ENCODE results near the gene MLF2. TPM values are rescaled to one million over a fixed set of nuclear protein-coding genes. Genes with fewer than 3 reads are reported as not detected.

Gene MLF2
- total RNA-seq, 1 experiment from 2014 or later, result 244 TPM

- Histone ChIP-seq H3K9ac (ENCODE audit: extremely low read depth, insufficient read length, low read length) (no peak overlapping the region), H2BK20ac (ENCODE audit: low read depth, low read length, poor library complexity, severe bottlenecking) (no peak overlapping the region), H3K14ac (ENCODE audit: insufficient read depth, low read length) (no peak overlapping the region), H4K20me1 (ENCODE audit: control insufficient read depth, insufficient read depth, insufficient read length) (no peaks in the 10 kb centered on the region), H3K56ac (ENCODE audit: insufficient read length, low read depth, low read length) (no peak overlapping the region), H2BK5ac (ENCODE audit: insufficient read length, low read length) (no peak overlapping the region), H3K79me2 (ENCODE audit: insufficient read depth, low read length) (no peaks in the 10 kb centered on the region), H3K18ac (ENCODE audit: insufficient read length, low read depth, low read length) (no peak overlapping the region), H2AK5ac (ENCODE audit: insufficient read length, low read length) (no peak overlapping the region), H3K4me2 (ENCODE audit: insufficient read depth, insufficient read length, low read length) (no peak overlapping the region), H2BK120ac (ENCODE audit: low read depth, low read length, poor library complexity, severe bottlenecking) (no peak overlapping the region), H2BK12ac (ENCODE audit: insufficient read length, low read depth, low read length) (no peak overlapping the region), H3K4me1 (ENCODE audit: insufficient read depth, low read length) (no peaks in the 10 kb centered on the region; the same call in 1 of the 2 replicates), H4K91ac (ENCODE audit: insufficient read length, low read depth, low read length) (no peak overlapping the region), H4K5ac (ENCODE audit: insufficient read length, low read depth, low read length) (no peak overlapping the region), H3T11ph (ENCODE audit: low read length) (no peak overlapping the region), H3K9me3 (ENCODE audit: control insufficient read depth, low read depth, low read length) (no peaks in the 10 kb centered on the region), H3K23ac (ENCODE audit: insufficient read length, low read depth, low read length) (no peak overlapping the region), H4K8ac (replicated peaks; ENCODE audit: insufficient read length, low read depth, low read length) (no peak overlapping the region), H3K23me2 (ENCODE audit: insufficient read length, low read depth, low read length, poor library complexity, severe bottlenecking) (peaks cover 9% of the 10 kb centered on the region), H3K4ac (ENCODE audit: low read depth, low read length) (no peak overlapping the region), H3K27ac (ENCODE audit: insufficient read length, low read depth, low read length) (no peak overlapping the region), H3K27me3 (ENCODE audit: insufficient read depth, low read length) (no peaks in the 10 kb centered on the region), H2AFZ (ENCODE audit: low read length) (no peak overlapping the region), H3K79me1 (ENCODE audit: insufficient read depth, low read depth, low read length, poor library complexity, severe bottlenecking) (no peaks in the 10 kb centered on the region), H2BK15ac (ENCODE audit: low read depth, low read length) (no peak overlapping the region)
- Mint-ChIP-seq H3K27me3 (ENCODE audit: low read depth) (peaks cover 4% of the 10 kb centered on the region), H3K4me1 (peaks cover 8 to 19% of the 10 kb centered on the region in 2 experiments), H3K9me3 (no peaks in the 10 kb centered on the region), H3K36me3 (ENCODE audit: insufficient read depth in 1 of 3, low read depth in 3 of 3) (peaks cover 9 to 39% (median 25%) of the 10 kb centered on the region in 3 experiments; a peak in 6 of 7 replicates), H3K27ac (no peak overlapping the region; a peak in 1 of 7 replicates), H3K4me3 (peak overlapping the region; percentile 73 to 87; a peak in 4 of 5 replicates)
- TF ChIP-seq CTCF (conservative IDR thresholded peaks at IDR 0.05), result no peak
- DNase-seq, result no peak
- WGBS (ENCODE audit: extremely low coverage, insufficient read length, low lambda C conversion rate), result no CpG with 5 or more reads among the region's 7 CpGs
These were observed 27.6 kb downstream of the MLF2 start for GRCh38 chr12:6725350-6725749.

Measured in H9 (cell line).